GM19099 (cell line): ENCODE data around the gene GRSF1.

Source experiments
- POLR2A ChIP-seq: IDR thresholded peaks from 3 replicates; pipeline ENCODE4 v1.6.1; 2011; ENCODE audit warnings: low read depth; ENCODE audit not compliant: insufficient read length; ENCODE audit errors: extremely low read depth

GRSF1 gene

DNA sequence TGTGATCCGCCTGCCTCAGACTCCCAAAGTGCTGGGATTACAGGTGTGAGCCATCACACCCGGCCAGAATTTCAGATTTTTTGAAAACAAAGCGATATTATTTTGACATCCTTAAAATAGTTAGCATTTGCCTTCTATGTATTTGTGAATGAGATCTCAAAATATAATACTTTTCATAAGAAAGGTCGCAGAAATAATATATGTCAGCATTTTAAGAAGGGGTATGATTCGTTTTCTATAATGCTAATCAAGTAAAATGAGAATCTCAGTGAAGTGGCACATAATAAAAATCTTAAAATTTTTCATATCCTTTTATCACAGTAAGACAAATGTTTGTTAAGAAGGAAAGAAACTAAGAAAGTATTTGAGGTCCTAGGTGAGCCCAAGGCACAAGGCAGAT is 52.2 kb downstream of the GRSF1 start:
- no peak for TF ChIP-seq POLR2A

- no peak for TF ChIP-seq POLR2A
These were observed 56.6 kb downstream of the GRSF1 start for GRCh38 chr4:70783096-70783495.

- TF ChIP-seq POLR2A, result no peak
These were observed 60.7 kb downstream of the GRSF1 start for GRCh38 chr4:70778888-70779422.

DNA sequence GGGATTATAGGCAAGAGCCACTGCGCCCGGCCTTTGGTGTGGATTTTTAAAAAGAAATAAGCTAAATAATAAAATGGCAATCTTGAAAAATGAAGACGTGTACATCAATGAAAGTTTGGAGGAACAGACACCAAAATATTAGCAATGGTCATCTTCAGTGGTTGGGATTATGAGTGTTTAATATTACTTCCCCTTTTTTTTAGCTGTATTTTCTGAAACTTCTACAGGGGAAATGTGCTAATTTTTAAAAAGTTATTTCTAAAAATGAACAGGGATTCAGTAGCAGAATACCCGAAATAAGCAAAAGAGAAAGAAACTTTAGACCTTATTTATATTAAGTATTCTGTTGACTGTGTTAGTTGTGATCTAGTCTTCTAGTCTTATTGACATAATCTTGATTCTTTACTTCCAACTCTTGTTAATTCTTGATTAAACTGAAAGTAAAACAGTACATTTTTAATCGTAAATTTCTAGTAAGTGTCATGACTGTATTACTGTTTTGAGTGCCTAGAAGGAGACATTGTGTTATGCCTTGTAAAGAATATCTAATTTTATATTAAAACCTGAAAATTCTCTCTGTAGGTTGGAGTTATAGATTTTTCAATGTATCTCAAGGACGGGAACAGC is 66.6 kb downstream of the GRSF1 start:
- TF ChIP-seq POLR2A, result no peak

GRCh38 chr4:70768301-70768948 is 71.3 kb downstream of the GRSF1 start:
- no peak for TF ChIP-seq POLR2A
